HL-60/S4 (cell line): ENCODE results near the gene SMARCE1.
"Not testable (repeated sequence)": the region's sequence is repeated elsewhere in the genome, so short reads cannot be mapped to it uniquely, and the experiment has no call there.

Experiments
- in situ Hi-C: fragments of 300-500 bp; cut with MboI; formaldehyde crosslinking; loops from 2 replicates; pipeline ENCODE4 v1.14.3; 2022; ENCODE audit warnings: low sequenced_read_pairs

SMARCE1 gene

DNA sequence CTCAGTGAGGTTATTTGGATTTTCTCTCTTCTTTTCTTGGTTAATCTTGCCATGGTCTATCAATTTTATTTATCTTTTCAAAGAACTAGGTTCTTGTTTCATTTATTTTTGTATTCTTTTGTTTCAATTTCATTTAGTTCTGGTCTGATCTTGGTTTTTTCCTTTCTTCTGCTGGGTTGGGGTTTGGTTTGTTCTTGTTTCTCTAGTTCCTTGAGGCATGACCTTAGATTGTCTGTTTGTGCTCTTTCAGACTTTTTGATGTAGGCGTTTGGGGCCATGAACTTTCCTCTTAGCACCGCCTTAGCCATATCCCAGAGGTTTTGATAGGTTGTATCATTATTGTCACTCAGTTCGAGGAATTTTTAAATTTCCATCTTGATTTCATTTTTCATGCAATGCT lies 61.4 kb downstream of the SMARCE1 start:
- in situ Hi-C loops = not testable (repeated sequence)

DNA sequence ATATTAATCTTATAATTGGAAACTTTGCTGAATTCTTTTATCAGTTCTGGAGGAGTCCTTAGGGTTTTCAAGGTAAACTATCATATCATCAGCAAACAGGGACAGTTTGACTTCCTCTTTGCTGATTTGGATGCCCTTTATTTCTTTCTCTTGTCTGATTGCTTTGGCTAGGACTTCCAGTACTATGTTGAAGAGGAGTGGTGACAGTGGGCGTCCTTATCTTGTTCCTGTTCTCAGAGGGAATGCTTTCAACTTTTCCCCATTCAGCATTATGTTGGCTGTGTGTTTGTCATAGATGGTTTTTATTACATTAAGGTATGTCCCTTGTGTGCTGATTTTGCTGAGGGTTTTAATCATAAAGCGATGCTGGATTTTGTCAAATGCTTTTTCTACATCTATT lies 62.7 kb downstream of the SMARCE1 start:
- in situ Hi-C loops = not testable (repeated sequence)

DNA sequence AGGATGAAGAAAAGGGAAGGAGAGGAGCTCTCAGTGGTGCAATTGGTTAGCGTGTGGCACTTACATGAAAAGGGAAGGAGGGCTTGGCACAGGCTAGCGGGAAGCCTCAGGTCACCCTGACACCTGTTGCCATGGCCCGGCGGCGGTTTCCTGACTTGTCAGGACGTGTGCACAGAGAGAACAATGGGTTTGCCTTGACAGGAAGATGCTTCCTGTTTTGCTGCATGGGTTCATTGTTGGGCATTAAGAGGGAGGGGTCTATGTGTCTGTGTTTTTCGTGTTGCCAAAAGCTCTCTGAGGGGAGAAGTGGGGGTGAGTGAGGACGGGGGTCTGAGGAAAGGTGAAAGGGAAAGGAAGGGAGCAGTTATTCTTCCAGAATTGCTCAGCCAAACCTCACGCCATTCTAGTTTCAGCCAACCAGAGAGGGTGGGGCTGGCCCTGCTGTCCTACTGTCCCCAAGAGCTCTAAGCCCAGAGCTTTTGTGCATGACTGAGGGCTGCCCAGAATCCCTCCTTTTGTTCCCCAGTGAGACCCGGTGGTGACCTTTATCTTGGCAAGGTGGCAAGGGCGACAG lies 65.2 kb downstream of the SMARCE1 start:
- in situ Hi-C loops = no loop called here

- in situ Hi-C loops = no loop called here
Measured at GRCh38 chr17:40580140-40580539, 67.5 kb downstream of the SMARCE1 start.

DNA sequence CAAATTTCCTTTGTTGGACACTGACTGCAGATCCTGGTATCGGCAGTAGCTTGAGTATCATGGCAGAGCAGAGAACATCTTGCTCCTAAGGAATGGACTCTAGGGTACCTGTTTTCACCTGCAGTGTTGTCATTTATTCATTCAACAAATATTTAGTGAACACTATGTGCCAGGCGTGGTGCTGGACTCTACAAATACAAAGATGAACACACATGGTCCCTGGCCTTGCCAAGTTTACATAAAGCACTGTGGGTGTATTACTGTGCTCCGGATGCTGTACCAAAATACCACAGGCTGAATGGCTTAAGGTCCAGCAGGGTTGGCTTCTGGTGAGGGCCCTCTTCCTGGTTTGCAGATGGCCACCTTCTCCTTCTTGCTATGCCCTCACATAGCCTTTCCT lies 68.1 kb downstream of the SMARCE1 start:
- in situ Hi-C loops = no loop called here

GRCh38 chr17:40577611-40578065 lies 70.0 kb downstream of the SMARCE1 start:
- in situ Hi-C loops = no loop called here

DNA sequence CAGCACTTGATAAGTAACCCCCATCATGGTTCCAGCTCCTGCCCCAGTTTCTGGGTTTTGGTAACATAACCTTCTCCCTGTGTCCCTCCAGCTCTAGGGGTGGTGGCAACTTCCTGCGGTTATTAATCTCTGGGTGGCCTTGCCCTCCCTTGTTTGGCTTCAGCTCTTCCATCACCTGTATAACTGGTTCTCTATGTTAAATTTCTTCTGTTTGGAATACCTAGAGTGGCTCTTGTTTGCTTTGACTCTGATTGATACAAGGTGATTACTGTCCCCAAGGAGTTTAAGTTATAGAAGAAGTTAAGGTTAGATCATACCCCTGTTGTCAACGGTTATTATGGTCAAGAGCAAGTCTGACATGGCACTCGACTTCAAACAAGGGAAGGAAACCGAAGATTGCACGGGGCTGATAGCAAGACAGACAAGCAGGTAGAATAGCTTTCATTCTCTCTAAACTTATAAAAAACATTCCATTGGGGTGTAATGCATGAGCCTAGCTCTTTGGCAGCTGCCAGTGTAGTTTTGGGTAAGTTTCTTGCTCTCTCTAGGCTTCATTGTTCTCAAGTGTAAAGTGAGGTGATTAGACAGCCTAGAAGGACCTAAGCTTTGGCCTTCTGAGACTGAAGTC lies 71.4 kb downstream of the SMARCE1 start:
- in situ Hi-C loops = no loop called here
